ENCODE measurements around the gene PTGS2. TPM values are rescaled to one million over a fixed set of nuclear protein-coding genes. Genes with fewer than 3 reads are reported as not detected.

Gene PTGS2
- total RNA-seq, 1 donor from 2014 or later, result 2.8 TPM

Other genes with a start within 250 kb of the PTGS2 start
- not detected in 2 replicates for gene PDC, start 219.3 kb downstream of the PTGS2 start, total RNA-seq
- 0.71 and 1.7 TPM in 2 replicates for gene PLA2G4A, start 148.5 kb upstream of the PTGS2 start, total RNA-seq

Data from kidney epithelial cell (primary cell).